Measurements from ENCODE around the gene PDP2.

- TF ChIP-seq CTCF (IDR thresholded peaks at IDR 0.05), result no peak
- no peak for TF ChIP-seq POLR2A (IDR thresholded peaks at IDR 0.05)
Observed at GRCh38 chr16:66888647-66889615, 8.6 kb downstream of the PDP2 start.

Measured in body of pancreas (tissue), 4 donors.